Measurements from ENCODE around the gene SYNRG.

SYNRG gene

GRCh38 chr17:37610971-37611370, 1.8 kb upstream of the SYNRG start:
- TF ChIP-seq CTCF (IDR thresholded peaks at IDR 0.05; ENCODE audit: low read depth, low read length), result no peak
- no peak overlapping the region for H3K4me3 ChIP-seq (ENCODE audit: low read depth, low read length)

DNA sequence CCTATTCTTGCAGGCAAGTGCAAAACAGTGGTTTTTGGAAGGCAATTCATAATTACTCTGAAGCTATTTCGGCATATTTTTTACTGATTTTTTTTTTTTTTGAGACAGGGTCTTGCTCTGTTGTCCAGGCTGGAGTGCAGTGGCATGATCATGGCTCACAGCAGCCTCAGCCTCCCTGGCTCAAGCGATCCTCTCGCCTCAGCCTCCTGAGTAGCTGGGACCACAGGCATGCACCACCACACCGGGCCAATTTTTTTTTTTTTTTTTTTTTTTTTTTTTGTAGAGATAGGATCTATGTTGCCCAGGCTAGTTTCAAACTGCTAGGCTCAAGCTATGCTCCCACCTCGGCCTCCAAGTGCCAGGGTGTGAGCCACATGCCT, 813 bp upstream of the SYNRG start:
- peak overlapping the region; percentile 93 for H3K4me3 ChIP-seq (ENCODE audit: low read depth, low read length)

GRCh38 chr17:37608351-37609169, 658 bp downstream of the SYNRG start:
- peak overlapping the region; percentile 93 for H3K4me3 ChIP-seq (ENCODE audit: low read depth, low read length)
- no peak for TF ChIP-seq CTCF (IDR thresholded peaks at IDR 0.05; ENCODE audit: low read depth, low read length)

- peak overlapping the region; percentile 93 for H3K4me3 ChIP-seq (ENCODE audit: low read depth, low read length)
- no peak for TF ChIP-seq CTCF (IDR thresholded peaks at IDR 0.05; ENCODE audit: low read depth, low read length)
Observed at GRCh38 chr17:37607637-37608331, 1.4 kb downstream of the SYNRG start.

- H3K4me3 ChIP-seq (ENCODE audit: low read depth, low read length), result no peak overlapping the region
- TF ChIP-seq CTCF (IDR thresholded peaks at IDR 0.05; ENCODE audit: low read depth, low read length), result no peak
Observed at GRCh38 chr17:37605813-37606505, 3.3 kb downstream of the SYNRG start.

GRCh38 chr17:37605081-37605480, 4.1 kb downstream of the SYNRG start:
- no peak overlapping the region for H3K4me3 ChIP-seq (ENCODE audit: low read depth, low read length)
- no peak for TF ChIP-seq CTCF (IDR thresholded peaks at IDR 0.05; ENCODE audit: low read depth, low read length)

DNA sequence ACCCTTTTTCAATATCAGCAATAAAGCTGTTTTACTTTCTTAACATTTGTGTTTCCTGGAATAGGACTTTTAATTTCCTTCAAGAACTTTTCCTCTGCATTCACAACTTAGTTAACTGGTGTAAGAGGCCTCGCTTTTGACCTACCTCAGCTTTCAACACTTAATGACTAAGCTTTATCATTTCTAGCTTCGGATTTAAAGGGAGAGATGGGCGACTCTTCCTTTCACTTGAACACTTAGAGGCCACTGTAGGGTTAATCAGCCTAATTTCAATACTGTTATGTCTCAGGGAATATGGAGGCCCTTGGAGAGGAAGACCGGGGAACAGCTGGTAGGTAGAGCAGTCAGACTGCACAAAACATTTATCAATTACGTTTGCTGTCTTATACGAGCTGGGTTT, 4.7 kb downstream of the SYNRG start:
- H3K4me3 ChIP-seq (ENCODE audit: low read depth, low read length), result no peak overlapping the region
- no peak for TF ChIP-seq CTCF (IDR thresholded peaks at IDR 0.05; ENCODE audit: low read depth, low read length)

Data from WI38 (cell line).